H9 (cell line): ENCODE results near the gene MRPL53. TPM values are rescaled to one million over a fixed set of nuclear protein-coding genes. Genes with fewer than 3 reads are reported as not detected.

Experiments used
- DNase-seq: peaks from one replicate; pipeline ENCODE4 v3.0.0-alpha.2; 2017
- H2AFZ ChIP-seq: one replicate; pipeline ENCODE4 v1.6.1; 2013; ENCODE audit warnings: mild to moderate bottlenecking, low read length, control low read depth, moderate library complexity
- H2AK5ac ChIP-seq: 2 replicates; pipeline ENCODE4 v1.6.1; 2013; ENCODE audit warnings: low read length, control low read depth, mixed read lengths; ENCODE audit not compliant: insufficient read length
- H2BK120ac ChIP-seq: one replicate; pipeline ENCODE4 v1.6.1; 2013; ENCODE audit warnings: low read depth, mild to moderate bottlenecking, low read length, control low read depth, inconsistent platforms; ENCODE audit not compliant: poor library complexity, severe bottlenecking
- H2BK12ac ChIP-seq: 2 replicates; pipeline ENCODE4 v1.6.1; 2013; ENCODE audit warnings: low read length, control low read depth, mixed read lengths, low read depth; ENCODE audit not compliant: insufficient read length
- H2BK15ac ChIP-seq: 2 replicates; pipeline ENCODE4 v1.6.1; 2013; ENCODE audit warnings: low read depth, low read length, control low read depth
- H2BK20ac ChIP-seq: one replicate; pipeline ENCODE4 v1.6.1; 2013; ENCODE audit warnings: low read depth, mild to moderate bottlenecking, low read length, control low read depth, inconsistent platforms; ENCODE audit not compliant: poor library complexity, severe bottlenecking
- H2BK5ac ChIP-seq: 2 replicates; pipeline ENCODE4 v1.6.1; 2013; ENCODE audit warnings: low read length, control low read depth, mixed read lengths; ENCODE audit not compliant: insufficient read length
- H3K14ac ChIP-seq: 2 replicates; pipeline ENCODE4 v1.6.1; 2013; ENCODE audit warnings: low read length, control low read depth; ENCODE audit not compliant: insufficient read depth
- H3K18ac ChIP-seq: 2 replicates; pipeline ENCODE4 v1.6.1; 2013; ENCODE audit warnings: low read depth, mild to moderate bottlenecking, mixed read lengths, low read length, control low read depth; ENCODE audit not compliant: insufficient read length
- H3K23ac ChIP-seq: 2 replicates; pipeline ENCODE4 v1.6.1; 2013; ENCODE audit warnings: low read length, control low read depth, mixed read lengths, low read depth; ENCODE audit not compliant: insufficient read length
- H3K23me2 ChIP-seq: 2 replicates; pipeline ENCODE4 v1.6.1; 2013; ENCODE audit warnings: low read depth, mild to moderate bottlenecking, mixed read lengths, low read length, control low read depth; ENCODE audit not compliant: insufficient read length, poor library complexity, severe bottlenecking
- H3K27ac ChIP-seq: 2 replicates; pipeline ENCODE4 v1.5.1; 2013; ENCODE audit warnings: low read length, control low read depth, mixed read lengths, low read depth; ENCODE audit not compliant: insufficient read length
- H3K27me3 ChIP-seq: 2 replicates; pipeline ENCODE4 v1.6.1; 2013; ENCODE audit warnings: low read length, control low read depth, inconsistent platforms; ENCODE audit not compliant: insufficient read depth
- H3K4ac ChIP-seq: 2 replicates; pipeline ENCODE4 v1.6.1; 2013; ENCODE audit warnings: low read depth, mild to moderate bottlenecking, control low read depth, inconsistent platforms, low read length, moderate library complexity
- H3K4me1 ChIP-seq: 2 replicates; pipeline ENCODE4 v1.6.1; 2013; ENCODE audit warnings: low read length, control low read depth, inconsistent platforms; ENCODE audit not compliant: insufficient read depth
- H3K4me2 ChIP-seq: 2 replicates; pipeline ENCODE4 v1.6.1; 2013; ENCODE audit warnings: low read length, control low read depth, mixed read lengths; ENCODE audit not compliant: insufficient read length, insufficient read depth
- H3K56ac ChIP-seq: 2 replicates; pipeline ENCODE4 v1.6.1; 2013; ENCODE audit warnings: low read depth, mild to moderate bottlenecking, mixed read lengths, low read length, control low read depth; ENCODE audit not compliant: insufficient read length
- H3K79me1 ChIP-seq: 2 replicates; pipeline ENCODE4 v1.6.1; 2013; ENCODE audit warnings: low read depth, mild to moderate bottlenecking, moderate library complexity, low read length, control low read depth, inconsistent platforms; ENCODE audit not compliant: insufficient read depth, poor library complexity, severe bottlenecking
- H3K79me2 ChIP-seq: 2 replicates; pipeline ENCODE4 v1.6.1; 2013; ENCODE audit warnings: low read length, control low read depth, inconsistent platforms; ENCODE audit not compliant: insufficient read depth
- H3K9ac ChIP-seq: 2 replicates; pipeline ENCODE4 v1.6.1; 2013; ENCODE audit warnings: low read length, control low read depth, mixed read lengths; ENCODE audit not compliant: insufficient read length; ENCODE audit errors: extremely low read depth
- H3K9me3 ChIP-seq: one replicate; pipeline ENCODE4 v1.6.1; 2013; ENCODE audit warnings: low read depth, low read length, inconsistent platforms; ENCODE audit not compliant: control insufficient read depth
- H3T11ph ChIP-seq: one replicate; pipeline ENCODE4 v1.6.1; 2013; ENCODE audit warnings: mild to moderate bottlenecking, low read length, control low read depth, inconsistent platforms
- H4K20me1 ChIP-seq: one replicate; pipeline ENCODE4 v1.6.1; 2013; ENCODE audit not compliant: control insufficient read depth, insufficient read length, insufficient read depth
- H4K5ac ChIP-seq: 2 replicates; pipeline ENCODE4 v1.6.1; 2013; ENCODE audit warnings: low read depth, mild to moderate bottlenecking, mixed read lengths, low read length, control low read depth; ENCODE audit not compliant: insufficient read length
- H4K8ac ChIP-seq: replicated peaks from 2 replicates; pipeline ENCODE4 v1.6.1; 2013; ENCODE audit warnings: low read length, control low read depth, mixed read lengths, low read depth; ENCODE audit not compliant: insufficient read length
- H4K91ac ChIP-seq: 2 replicates; pipeline ENCODE4 v1.6.1; 2013; ENCODE audit warnings: low read depth, mild to moderate bottlenecking, moderate library complexity, mixed read lengths, low read length, control low read depth; ENCODE audit not compliant: insufficient read length
- H3K27ac Mint-ChIP-seq, 3 experiments: 2 replicates in 2 of 3; 3 replicates in 1 of 3; pipeline ENCODE4 v1.8.0; 2020 to 2021; ENCODE audit warnings: mixed read lengths in 3 of 3, mild to moderate bottlenecking in 1 of 3, moderate library complexity in 1 of 3
- H3K27me3 Mint-ChIP-seq: 2 replicates; pipeline ENCODE4 v1.8.0; 2021; ENCODE audit warnings: low read depth, mild to moderate bottlenecking, moderate library complexity, mixed read lengths
- H3K36me3 Mint-ChIP-seq, 3 experiments: 2 replicates in 2 of 3; 3 replicates in 1 of 3; pipeline ENCODE4 v1.8.0; 2020 to 2021; ENCODE audit warnings: low read depth in 3 of 3, mixed read lengths in 3 of 3; ENCODE audit not compliant: insufficient read depth in 1 of 3
- H3K4me1 Mint-ChIP-seq, 2 experiments: 2 replicates each; pipeline ENCODE4 v1.8.0; 2020; ENCODE audit warnings: mixed read lengths in 2 of 2
- H3K4me3 Mint-ChIP-seq, 2 experiments: 2 replicates in 1 of 2; 3 replicates in 1 of 2; pipeline ENCODE4 v1.8.0; 2020 to 2021; ENCODE audit warnings: mild to moderate bottlenecking in 2 of 2, mixed read lengths in 2 of 2, moderate library complexity in 1 of 2
- H3K9me3 Mint-ChIP-seq, 2 experiments: 2 replicates in 1 of 2; 3 replicates in 1 of 2; pipeline ENCODE4 v1.8.0; 2020; ENCODE audit warnings: mild to moderate bottlenecking in 2 of 2, mixed read lengths in 2 of 2, moderate library complexity in 1 of 2
- WGBS: extraction: QIAGEN DNeasy Blood & Tissue Kit; methylation state at CpG from one replicate; pipeline ENCODE4 v1.1.7; 2013; ENCODE audit warnings: missing lambda C conversion rate, low lambda C conversion rate, mixed read lengths; ENCODE audit not compliant: insufficient read length; ENCODE audit errors: extremely low coverage; 5-methylcytosine and 5-hydroxymethylcytosine counted together
- total RNA-seq: library from RNA; stranded (reverse); gene quantifications from 2 replicates; pipeline ENCODE4 v1.2.1, GENCODE V29; 2021
- TF ChIP-seq, protein P1 (sequence below): fragments of 200-600 bp; sonication (generic); conservative IDR thresholded peaks from 3 replicates; pipeline ENCODE4 v1.8.0; 2021; ENCODE audit warnings: antibody characterized with exemption, mild to moderate bottlenecking

The MRPL53 gene
- total RNA-seq, 1 experiment from 2014 or later = 59.5 TPM

DNA sequence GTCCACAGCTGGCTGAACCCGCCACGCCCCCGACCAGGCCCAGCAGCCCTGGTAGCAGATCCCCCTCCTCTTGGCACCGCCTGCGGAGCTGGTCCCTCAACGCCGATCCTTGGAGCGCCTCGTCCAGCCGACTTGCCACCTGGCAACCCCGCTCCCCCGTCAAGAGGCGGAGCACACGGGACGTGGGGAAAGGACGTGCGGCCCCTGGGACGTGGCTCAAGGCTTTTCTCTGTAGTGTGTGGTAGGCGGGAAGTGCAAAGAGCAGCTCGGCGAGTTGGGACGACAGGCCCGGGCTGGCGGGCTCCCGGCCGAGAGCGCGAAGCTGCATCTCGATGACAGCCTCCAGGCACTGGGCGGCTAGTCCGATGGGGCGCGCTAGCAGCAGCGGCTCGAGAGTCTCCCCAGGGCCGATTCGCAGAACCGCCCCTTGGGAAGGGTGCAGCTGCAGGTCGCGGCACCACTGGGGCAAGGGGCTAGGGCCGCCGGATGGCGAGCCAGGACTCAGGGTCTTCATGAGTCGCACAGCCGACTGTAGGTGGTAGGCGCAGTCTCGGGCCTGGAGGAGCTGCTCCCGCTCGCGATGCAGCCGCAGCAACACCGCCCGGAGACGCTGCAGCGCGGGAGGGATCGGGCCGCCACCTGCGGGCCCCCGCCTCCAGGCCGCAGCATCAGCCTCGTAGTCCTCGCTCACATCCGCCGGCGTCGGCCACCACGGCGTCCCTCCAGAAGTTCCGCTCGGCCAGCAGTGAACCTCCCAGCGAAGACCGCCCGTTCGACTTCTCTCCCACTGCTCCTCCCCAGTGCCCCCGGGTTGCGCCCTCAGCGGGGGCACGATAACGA, 9.7 kb upstream of the MRPL53 start:
- no peak overlapping the region for H2BK5ac ChIP-seq
- TF ChIP-seq, protein P1, sequence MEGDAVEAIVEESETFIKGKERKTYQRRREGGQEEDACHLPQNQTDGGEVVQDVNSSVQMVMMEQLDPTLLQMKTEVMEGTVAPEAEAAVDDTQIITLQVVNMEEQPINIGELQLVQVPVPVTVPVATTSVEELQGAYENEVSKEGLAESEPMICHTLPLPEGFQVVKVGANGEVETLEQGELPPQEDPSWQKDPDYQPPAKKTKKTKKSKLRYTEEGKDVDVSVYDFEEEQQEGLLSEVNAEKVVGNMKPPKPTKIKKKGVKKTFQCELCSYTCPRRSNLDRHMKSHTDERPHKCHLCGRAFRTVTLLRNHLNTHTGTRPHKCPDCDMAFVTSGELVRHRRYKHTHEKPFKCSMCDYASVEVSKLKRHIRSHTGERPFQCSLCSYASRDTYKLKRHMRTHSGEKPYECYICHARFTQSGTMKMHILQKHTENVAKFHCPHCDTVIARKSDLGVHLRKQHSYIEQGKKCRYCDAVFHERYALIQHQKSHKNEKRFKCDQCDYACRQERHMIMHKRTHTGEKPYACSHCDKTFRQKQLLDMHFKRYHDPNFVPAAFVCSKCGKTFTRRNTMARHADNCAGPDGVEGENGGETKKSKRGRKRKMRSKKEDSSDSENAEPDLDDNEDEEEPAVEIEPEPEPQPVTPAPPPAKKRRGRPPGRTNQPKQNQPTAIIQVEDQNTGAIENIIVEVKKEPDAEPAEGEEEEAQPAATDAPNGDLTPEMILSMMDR = no peak
- H4K8ac ChIP-seq = no peak overlapping the region
- H2BK15ac ChIP-seq = no peak overlapping the region
- H3K23ac ChIP-seq = no peak overlapping the region
- H2BK120ac ChIP-seq = no peak overlapping the region
- H2AFZ ChIP-seq = no peak overlapping the region
- no peak overlapping the region for H3T11ph ChIP-seq
- H3K4ac ChIP-seq = no peak overlapping the region
- peak overlapping the region; percentile 81 for H3K4me2 ChIP-seq
- H3K79me1 ChIP-seq = no peaks in the 10 kb centered on the region
- H2BK12ac ChIP-seq = no peak overlapping the region
- no peaks in the 10 kb centered on the region for H3K9me3 ChIP-seq
- H3K27ac ChIP-seq = no peak overlapping the region
- no peaks in the 10 kb centered on the region for H3K9me3 Mint-ChIP-seq
- no CpG with 5 or more reads among the region's 80 CpGs for WGBS
- H3K4me1 Mint-ChIP-seq = peaks cover 9 to 13% of the 10 kb centered on the region in 2 experiments
- H3K4me1 ChIP-seq = no peaks in the 10 kb centered on the region
- peak overlapping the region; percentile 78 for H3K18ac ChIP-seq
- peak overlapping the region; percentile 100 for H3K4me3 Mint-ChIP-seq
- H3K9ac ChIP-seq = peak overlapping the region; percentile 41
- peak overlapping the region; percentile 87 for H3K14ac ChIP-seq
- peaks cover 7 to 44% (median 41%) of the 10 kb centered on the region in 3 experiments for H3K36me3 Mint-ChIP-seq
- H3K27me3 ChIP-seq = no peaks in the 10 kb centered on the region
- no peak overlapping the region for H4K5ac ChIP-seq
- no peak overlapping the region for H2BK20ac ChIP-seq
- H3K27me3 Mint-ChIP-seq = no peaks in the 10 kb centered on the region
- no peak for DNase-seq
- peaks cover 8% of the 10 kb centered on the region for H3K23me2 ChIP-seq
- peak overlapping the region; percentile 99 to 100 (median 99); a peak in 6 of 7 replicates for H3K27ac Mint-ChIP-seq
- no peaks in the 10 kb centered on the region for H4K20me1 ChIP-seq
- no peak overlapping the region for H4K91ac ChIP-seq
- no peaks in the 10 kb centered on the region for H3K79me2 ChIP-seq
- no peak overlapping the region for H2AK5ac ChIP-seq
- no peak overlapping the region for H3K56ac ChIP-seq
